GM18508 (cell line): Measurements from ENCODE around the gene OR14A2.
"Not testable (repeated sequence)": the region's sequence is repeated elsewhere in the genome, so short reads cannot be mapped to it uniquely, and the experiment has no call there.

ENCODE experiments used
- ATAC-seq: cut with Tn5 transposase; IDR thresholded peaks from one replicate; pipeline ENCODE4 v1.9.1; 2021; ENCODE audit warnings: moderate number of reproducible peaks; ENCODE audit not compliant: insufficient read depth, unreplicated experiment

OR14A2 gene

DNA sequence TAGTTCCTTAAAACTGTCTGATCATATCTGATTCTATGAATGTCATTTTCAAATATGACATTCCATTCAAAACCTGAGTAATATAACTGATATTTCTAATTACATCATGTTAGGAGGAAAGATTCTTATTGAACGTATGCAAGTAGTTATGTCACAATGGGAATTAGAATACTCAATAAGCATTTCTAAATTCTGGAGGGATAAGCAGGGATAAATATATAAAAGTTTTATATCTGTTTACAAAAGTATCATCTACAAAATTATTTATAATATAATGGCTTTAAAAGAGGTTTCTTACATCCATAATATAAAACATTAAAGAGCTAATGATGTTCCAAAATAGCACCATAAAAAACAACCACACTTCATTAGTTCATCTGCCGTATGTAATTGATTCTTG lies at the start of gene OR14A2:
OR14A2 (minus strand) TSS at position 101 of the 400 bp plus-strand sequence.
- ATAC-seq: no peak

DNA sequence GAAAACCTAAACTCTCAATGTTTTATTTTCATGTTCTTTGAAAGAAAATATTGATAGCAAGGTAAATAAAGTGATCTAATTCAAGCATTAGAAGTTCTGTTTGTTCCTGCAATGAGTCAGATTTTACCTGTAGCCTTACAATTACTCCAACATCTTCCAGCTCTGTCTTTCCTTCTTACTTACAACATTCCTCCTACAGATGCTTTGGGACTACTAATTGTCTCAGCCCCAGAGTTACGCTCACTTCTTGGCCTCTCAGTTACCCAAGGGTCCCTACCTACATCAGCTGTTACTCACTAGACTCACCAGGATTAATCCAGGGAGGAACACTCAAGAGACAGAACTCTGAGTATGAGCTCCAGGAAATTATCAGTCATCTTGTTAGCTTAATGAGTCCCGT lies 49.6 kb upstream of the OR14A2 start:
- ATAC-seq: no peak

DNA sequence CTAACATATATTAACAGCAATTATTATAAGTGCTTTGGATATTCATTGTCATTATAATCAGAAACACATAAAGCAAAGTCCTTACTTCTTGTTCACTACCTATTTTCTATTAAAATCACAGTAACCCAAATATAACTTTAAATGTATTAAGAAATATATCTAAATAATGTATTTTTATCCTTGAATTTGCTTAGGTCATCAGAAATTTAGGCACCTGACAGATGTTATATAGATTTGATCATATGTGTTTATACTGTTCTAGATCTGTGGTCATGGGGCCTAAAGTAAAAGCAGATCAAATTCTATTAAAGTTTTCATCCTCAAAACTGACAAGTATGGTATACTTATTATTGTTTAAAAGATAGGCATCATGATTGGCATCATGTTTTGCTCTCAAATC lies 21.7 kb upstream of the OR14A2 start:
- ATAC-seq: no peak

DNA sequence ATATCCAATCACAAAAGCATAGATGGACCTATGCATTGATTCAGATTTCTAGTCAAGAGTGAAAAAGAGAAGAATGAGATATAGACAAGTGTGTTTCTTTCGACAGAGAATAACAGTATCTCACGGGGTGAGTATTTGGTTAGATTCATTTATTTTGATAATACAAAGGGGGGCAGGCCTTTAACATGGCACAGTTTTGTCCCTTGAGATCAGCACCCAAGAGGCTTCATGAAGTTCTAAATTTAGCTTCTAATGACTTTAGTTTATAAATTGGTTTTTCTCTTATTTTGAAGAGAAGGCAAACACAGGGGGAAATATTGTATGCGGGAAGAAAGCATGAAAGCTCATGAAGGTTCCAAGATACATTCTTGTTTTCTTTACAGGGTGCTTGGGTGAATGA lies 12.5 kb upstream of the OR14A2 start, which contains the start of gene OR1C1:
OR1C1 (minus strand) TSS at position 101 of the 400 bp plus-strand sequence. CDS start 2,150 bp downstream, outside the sequence.
- ATAC-seq: no peak

DNA sequence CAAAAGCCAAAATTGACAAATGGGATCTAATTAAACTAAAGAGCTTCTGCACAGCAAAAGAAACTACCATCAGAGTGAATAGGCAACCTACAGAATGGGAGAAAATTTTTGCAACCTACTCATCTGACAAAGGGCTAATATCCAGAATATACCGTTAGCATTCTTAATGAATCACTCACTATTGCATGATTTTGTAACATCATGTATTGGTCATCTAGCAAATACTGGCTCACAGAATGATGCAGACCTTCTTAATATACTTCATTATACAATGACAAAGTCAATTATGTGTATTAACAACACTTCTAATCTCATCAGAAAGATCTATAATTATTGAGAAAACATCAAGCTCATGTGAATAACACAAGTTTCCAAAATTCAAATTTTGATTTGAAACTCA lies 6.4 kb upstream of the OR14A2 start:
- ATAC-seq: not testable (repeated sequence)

DNA sequence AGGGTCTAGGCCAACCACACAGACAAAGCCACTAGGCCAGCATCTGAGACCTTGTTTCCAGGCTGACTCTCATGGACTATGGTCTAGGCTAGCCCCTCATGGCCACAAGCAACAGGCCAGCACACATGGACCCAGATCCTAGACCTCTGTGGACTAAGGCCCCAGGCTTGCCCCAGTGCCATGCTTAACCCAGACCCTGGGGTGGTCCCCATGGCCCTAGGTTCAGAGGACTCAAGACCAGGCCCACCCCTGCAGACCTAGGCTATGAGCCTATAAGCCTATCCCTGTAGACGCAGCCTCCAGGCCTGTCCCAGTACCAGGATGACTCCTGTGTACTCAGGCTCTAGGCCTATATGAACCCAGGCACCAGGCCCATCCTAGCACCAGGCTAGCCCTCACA lies 1.9 kb upstream of the OR14A2 start:
- ATAC-seq: no peak

DNA sequence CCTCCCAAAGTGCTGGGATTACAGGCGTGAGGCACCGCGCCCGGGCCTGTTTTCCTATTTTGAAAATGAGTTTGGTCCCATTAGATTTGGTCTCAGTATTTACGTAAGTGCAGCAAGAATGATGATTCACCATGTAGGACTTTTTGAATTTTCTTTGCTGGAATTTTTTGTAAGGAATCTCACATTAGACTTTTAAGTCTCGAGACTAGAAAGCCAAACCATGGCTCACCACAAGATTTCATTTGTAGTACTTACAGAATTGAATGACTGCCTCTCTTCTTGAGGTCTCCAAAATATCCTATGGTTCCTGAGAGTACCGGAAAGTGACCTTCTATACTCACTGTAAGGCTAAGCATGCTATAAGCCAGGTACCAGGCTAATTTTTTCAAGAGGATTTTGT lies 325 bp downstream of the OR14A2 start:
- ATAC-seq: no peak

DNA sequence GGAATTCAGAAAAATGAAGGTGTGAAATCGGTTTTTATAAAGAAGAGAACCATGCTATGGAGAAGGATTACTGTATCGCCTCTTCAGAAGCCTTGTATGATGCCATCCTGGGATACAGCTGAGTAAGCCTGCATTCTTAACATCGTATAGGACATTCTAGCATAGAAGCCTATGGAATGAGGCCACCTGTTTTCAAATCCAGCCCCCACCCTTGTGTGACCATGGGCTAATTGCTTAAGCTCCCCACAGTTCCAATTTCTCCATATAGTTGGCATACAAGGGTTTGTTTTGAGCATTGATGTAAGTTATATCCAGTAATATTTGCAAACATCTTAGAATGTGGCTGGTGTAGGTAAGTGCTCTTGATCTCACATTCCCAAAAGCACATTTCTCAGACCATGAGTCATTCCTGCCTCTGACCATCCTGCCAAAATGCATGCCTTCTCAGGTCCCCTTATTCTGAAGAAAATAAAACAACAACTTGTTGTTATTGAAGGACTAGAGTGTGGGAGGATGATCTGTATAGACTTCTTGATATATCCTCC lies 1.5 kb downstream of the OR14A2 start:
- no peak for ATAC-seq

DNA sequence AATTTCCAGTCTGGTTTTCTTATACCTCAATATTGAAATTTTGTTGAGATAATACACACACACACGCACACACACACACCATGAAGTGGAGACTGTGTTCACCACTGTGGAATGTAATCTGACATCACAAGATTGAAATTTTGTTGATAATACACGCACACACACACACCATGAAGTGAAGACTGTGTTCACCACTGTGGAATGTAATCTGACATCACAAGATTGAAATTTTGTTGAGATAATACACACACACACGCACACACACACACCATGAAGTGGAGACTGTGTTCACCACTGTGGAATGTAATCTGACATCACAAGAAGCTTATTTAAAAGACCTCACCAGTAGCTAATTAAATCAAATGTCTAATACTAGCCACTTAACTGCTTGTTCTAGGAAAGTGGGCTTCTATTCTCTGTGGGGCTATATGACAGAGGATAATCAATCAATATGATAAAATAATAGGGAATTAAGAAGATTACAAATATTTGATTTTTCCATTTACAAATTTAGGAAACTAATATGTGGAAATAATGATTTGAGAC lies 5.7 kb downstream of the OR14A2 start:
- ATAC-seq: not testable (repeated sequence)

DNA sequence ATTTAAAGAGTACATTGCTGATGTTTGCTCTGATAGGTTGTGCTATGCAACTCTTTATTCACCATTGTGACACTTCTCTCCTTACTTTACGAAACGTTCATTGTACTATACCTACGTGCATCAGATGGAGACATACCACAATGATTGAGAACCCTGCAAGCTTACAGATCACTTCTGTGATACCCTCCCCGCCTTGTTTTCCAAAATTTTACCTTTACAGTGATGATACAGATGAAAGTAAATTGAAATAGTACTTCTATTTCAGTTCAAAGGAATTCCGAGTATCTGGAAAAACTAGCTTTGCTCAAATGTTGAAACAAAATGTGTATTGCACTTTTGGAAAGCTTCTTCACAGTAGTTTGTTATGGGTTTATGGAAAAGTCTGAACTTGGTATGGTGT lies 6.2 kb downstream of the OR14A2 start:
- no peak for ATAC-seq

DNA sequence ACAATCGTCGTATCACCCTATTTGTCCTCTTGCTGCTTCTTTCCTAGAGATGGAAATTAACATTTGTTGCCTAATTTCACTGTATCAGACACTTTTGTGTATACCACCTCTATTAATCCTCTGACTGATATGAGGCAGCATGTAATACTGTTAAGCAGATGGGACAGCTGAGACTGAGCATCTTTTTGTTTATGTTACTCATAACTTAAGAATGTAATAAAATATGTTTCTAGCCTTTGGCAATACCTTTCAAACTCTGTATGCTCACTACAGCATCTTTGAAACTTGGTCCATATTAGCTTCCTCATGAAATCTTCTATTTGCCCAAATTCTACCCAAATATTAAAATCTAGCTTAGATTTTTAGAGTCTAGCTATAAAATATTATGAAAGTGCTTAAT lies 7.2 kb downstream of the OR14A2 start:
- no peak for ATAC-seq

DNA sequence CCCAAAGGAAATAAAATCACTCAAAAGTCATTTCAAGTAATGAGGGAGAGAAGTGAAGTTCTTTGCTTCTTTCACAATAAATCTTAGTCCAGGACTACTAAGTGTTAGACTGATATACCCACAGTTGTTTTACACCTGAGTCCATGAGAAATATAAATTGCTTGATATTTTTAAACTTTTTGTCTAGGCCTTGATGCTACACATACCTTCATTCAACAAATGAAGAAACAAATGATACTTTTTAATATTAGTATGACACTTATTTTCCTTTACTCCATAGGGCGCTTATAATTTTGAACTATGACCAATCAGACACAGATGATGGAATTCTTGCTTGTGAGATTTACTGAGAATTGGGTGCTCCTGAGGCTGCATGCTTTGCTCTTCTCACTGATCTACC lies 9.6 kb downstream of the OR14A2 start, which contains the start of gene OR14K1:
OR14K1 (plus strand) TSS at position 301 of the 400 bp plus-strand sequence; CDS start at position 301, 0 bp downstream.
- no peak for ATAC-seq

DNA sequence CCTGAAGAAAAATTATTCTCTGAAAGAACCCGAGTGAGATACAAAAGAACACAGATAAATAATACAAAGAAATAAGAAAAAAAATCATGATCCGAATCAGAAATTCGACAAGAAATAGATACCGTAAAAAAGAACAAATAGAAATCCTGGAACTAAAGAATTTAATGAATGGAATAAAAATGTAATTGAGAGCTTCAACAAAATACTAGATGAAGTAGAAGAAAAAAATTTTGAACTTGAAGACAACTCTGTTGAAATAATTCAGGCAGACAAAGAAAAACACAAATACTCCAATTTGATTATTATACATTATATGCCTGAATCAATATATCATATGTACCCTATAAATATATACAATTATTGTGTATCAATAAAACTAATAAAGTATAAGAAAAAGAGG lies 26.7 kb downstream of the OR14A2 start:
- ATAC-seq: no peak

DNA sequence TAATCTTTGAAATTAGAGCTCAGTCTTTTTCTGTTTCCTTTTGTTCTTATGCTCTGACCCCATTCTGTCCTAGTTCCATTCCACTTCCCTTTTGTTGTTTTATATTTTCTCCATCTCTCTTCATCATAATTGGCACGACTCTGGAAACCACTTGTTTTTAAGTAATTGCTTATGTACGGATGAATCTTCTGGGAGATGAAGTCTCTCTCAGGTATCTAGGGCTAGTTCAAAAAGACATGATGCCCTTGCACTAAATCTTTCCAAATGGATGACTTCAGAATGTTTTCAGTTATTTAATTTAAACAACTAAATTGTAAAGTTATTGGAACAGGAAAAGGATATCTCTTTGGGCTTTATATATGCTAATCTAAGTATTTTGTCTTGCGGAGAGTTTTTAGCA lies 31.4 kb downstream of the OR14A2 start, which contains the start of gene OR6F1:
OR6F1 (minus strand) TSS at position 101 of the 400 bp plus-strand sequence. CDS start 3,891 bp downstream, outside the sequence.
- ATAC-seq: no peak

DNA sequence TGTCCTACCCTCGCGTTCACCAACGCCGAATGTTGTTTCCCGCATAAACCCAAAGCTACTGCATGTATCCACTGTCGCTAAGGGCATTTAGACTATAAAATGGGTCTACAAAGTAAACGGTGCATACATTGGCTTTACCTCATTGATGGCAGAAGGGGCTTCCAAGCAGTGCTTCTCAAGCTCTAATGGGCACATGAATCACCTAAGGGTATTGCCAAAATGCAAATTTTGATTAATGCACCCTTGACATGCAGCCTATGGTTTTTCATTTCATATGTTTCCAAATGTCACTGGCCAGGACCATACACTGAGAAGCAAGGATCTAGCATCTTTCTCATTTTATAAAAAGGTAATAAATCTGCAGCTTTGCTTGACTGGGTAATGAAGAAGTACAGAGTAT lies 34.2 kb downstream of the OR14A2 start:
- no peak for ATAC-seq

DNA sequence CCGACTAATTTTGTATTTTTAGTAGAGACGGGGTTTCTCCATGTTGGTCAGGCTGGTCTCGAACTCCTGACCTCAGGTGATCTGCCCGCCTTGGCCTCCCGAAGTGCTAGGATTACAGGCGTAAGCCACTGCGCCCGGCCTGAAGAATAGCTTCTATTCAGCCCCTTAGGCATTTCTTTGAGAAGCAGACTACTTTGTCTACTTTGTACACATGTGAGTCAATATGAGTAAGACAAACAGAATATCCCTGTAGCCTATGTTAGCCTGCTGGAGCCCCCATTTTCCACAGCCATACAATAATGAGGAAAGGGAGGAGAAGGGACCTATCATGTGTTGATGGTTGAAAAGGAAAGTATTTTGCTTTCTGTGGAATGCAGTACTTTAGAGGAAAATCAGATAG lies 37.3 kb downstream of the OR14A2 start:
- ATAC-seq: not testable (repeated sequence)

DNA sequence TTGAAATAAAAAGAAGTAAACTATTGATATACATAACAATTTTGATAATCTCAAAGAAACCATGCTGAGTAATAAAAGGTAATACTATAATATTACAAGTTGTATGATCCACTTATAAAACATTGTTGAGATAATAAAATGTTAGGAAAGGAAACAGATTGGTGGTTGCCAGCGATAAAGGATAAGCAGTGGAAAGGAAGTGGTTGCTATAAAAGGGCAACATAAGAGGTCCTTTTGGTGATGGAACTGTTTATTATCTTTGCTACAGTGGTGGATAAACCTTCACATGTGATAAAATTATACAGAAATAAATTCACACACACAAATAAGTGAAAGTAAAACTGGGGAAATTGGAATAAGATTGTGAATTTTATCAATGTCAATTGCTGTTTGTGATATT lies 46.6 kb downstream of the OR14A2 start:
- no peak for ATAC-seq

DNA sequence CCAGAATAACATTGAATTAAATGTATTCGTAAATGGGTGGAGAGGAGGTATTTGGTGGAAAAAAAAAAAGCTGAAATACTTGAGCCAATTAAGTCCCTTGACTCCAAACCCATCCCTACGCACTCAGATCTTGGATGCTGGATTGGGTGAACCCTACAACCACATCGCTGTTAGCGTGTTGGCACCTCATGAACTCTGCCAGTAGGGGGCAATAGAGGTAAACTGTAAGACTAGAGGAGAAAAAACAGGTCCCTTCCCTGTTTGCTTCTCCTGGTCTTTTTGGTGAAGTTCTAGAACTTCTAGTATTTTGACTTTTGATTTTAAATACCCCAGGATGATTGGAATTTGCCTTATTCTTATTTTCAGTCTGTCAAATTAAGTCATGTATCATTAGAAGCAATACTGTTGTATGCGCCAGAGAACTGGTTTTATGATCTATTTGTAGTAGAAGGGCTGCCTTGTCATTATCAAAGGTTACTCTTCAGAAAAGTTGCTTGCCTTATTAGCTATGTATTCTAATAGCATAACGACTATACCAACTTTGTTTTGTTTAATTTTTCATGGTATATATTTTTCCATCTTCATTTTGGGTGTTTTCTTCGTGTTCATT lies 66.5 kb downstream of the OR14A2 start:
- peak; percentile 77 for ATAC-seq

DNA sequence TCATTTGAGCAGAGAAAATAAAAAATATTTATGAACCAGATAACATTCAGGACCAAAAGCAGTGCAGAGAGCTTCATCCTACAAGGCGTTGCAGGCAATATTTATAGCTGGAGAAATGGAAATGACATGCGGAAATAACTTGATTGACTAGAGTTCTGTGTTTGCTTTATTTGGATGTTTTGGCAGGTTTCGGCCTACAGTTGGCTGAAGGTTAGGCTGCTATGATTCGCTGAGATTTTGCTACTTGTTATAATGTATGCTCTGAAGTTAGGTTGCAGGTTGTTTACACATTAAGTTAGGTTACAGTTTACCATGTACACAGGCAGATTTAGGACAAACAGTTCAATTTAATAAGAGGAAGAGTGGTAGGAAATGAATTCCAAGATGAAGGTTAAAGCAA lies 67.8 kb downstream of the OR14A2 start:
- no peak for ATAC-seq

DNA sequence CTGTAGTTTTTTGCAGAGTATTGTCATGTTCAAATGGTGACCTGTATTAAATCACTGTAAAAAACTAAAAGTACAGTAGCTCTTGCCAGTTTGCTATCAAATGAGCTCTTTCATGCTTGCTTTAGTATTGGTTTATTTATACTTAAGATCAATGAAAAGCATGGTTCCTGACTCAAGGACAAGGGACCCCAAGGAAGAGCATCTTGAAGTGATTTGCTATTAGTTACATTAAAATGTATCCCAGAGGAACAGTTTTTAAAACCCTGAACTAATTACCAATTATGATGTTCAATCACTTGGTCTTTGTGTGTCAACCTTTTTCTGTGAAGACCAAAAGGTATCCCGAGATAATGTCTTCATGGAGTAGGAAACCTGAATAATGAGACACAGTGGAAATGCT lies 68.3 kb downstream of the OR14A2 start, which contains the start of gene OR13G1:
OR13G1 (minus strand) TSS at position 101 of the 400 bp plus-strand sequence. CDS start 6,698 bp downstream, outside the sequence.
- no peak for ATAC-seq
